ENCODE results near the gene GGA1. TPM values are rescaled to one million over a fixed set of nuclear protein-coding genes. Genes with fewer than 3 reads are reported as not detected.
"Not testable (repeated sequence)": the region's sequence is repeated elsewhere in the genome, so short reads cannot be mapped to it uniquely, and the experiment has no call there.

Gene GGA1
- total RNA-seq, 1 donor from 2014 or later = 33.5 TPM

GRCh38 chr22:37609240-37610152 is 862 bp downstream of the GGA1 start:
- DNase-seq (ENCODE audit: low spot score) = no peak

DNA sequence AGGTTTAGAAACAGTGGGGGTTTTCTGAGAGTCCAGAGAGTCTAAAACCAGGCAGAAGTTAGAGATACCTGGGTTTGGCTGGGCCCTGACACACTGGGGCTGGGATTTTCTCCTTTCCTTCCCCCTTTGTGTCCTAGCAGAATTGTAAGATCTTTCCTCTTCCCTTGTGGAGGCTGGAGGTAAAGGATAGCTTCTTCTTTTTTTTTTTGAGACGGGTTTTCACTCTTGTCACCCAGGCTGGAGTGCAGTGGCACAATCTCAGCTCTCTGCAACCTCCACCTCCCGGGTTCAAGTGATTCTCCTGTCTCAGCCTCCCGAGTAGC is 1.5 kb downstream of the GGA1 start:
- not testable (repeated sequence) for DNase-seq (ENCODE audit: low spot score)

DNA sequence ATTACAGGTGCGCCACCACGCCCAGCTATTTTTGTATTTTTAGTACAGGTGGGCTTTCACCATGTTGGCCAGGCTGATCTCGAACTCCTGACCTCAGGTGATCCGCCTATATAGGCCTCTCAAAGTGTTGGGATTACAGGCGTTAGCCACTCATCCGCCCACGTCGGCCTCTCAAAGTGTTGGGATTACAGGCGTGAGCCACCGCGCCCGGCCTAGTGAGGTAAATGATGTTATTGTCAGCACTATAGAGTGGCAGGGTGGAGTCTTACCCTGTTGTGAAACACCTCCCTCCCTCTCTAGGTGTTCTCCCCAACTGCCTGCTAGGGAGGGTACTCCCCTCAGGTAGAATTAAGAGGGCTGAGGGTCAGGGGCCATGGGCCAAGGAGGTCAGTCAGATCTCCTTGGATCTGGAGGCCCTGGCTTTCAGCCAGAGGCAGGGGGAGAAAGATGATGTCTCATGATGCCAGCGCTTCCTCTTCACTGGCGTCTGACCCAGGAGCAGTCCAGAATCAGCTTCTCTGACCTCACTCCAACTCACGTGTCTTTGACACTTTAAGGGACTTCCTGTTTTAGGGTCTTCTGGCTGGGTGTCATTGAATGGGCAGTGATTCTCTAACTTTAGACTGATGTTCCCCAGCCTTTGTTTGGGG is 2.0 kb downstream of the GGA1 start:
- DNase-seq (ENCODE audit: low spot score) = peak; percentile 42

DNA sequence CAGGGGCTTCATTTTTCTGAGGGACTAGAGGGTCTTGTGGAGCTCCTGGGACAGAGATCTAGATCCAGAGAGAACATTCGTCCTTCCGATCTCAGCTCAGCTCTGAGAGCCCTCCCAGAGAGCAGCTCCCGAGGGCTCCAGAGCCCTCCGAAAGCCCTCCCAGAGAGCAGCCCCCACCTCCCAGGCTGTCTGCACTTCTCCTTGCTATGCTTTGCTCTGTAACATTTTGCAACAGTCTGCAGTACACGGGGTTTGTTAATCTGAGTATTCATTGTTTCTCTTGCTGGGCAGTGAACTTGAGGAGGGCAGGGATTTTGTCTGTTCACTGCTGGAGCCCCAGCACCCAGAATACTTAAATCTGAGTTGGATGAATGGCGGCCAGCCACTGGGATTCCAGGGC is 2.6 kb downstream of the GGA1 start:
- DNase-seq (ENCODE audit: low spot score) = no peak

- DNase-seq (ENCODE audit: low spot score) = no peak
These were observed 7.8 kb downstream of the GGA1 start for GRCh38 chr22:37616201-37617083.

DNA sequence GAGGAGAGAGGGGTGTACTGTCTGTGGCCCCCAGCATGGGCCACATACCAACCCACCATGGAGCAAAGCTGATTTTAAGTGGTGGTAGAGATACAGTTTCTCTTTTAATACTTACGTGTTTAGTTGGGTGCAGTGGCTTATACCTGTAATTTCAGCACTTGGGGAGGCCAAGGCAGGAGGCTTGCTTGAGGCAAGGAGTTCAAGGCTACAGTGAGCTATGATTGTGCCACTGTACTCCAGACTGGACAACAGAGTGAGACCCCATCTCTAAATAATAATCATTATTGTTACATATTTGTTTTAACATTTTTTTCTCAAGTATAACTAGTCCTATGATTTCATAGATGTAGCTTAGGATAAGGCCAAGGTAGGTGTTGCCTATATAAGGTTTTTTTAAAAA is 8.8 kb downstream of the GGA1 start:
- DNase-seq (ENCODE audit: low spot score) = no peak

DNA sequence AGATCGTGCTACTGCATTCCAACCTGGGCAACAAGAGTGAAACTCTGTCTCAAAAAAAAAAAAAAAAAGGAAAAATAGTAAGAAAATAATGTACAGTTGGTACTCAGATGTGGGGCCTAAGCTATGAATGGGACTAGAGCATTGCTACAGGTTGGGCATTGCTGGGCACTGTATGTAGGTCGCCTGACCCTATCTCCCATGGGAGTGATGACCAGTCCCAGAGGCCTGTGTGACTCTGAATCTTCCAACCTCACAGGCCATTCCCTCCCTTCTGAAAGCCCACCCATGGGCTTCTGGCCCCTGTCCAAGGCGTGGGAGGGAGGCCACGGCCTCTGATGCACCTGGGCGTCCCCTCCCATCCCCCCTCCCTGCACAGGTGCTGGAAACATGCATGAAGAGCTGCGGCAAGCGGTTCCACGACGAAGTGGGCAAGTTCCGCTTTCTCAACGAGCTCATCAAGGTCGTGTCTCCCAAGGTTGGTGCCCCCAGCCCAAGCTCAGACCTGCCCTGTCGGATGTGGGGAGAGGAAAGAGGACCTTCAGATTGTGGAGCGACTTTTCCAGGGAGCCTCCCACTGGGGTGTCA is 9.5 kb downstream of the GGA1 start:
- DNase-seq (ENCODE audit: low spot score) = no peak

DNA sequence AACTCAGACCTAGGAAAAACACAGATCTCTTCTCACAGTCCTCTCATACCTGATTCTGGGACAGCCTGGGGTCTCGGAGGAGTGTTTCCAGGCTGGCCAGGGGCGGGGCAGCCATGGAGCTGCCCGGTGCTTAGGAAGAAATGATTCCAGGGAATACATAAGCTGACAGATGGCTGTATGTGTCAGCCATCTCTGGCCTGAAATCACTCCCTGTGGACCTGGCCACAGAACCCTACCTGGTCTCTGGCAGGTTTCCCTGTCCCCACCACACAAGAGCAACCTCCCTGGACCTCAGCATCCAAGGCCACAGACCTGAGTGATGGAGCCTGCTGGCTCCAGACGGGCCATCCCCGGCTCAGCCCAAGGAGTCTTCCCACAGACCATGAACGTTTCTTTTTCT is 10.0 kb downstream of the GGA1 start:
- no peak for DNase-seq (ENCODE audit: low spot score)

GRCh38 chr22:37619991-37620390 is 11.4 kb downstream of the GGA1 start:
- no peak for DNase-seq (ENCODE audit: low spot score)

DNA sequence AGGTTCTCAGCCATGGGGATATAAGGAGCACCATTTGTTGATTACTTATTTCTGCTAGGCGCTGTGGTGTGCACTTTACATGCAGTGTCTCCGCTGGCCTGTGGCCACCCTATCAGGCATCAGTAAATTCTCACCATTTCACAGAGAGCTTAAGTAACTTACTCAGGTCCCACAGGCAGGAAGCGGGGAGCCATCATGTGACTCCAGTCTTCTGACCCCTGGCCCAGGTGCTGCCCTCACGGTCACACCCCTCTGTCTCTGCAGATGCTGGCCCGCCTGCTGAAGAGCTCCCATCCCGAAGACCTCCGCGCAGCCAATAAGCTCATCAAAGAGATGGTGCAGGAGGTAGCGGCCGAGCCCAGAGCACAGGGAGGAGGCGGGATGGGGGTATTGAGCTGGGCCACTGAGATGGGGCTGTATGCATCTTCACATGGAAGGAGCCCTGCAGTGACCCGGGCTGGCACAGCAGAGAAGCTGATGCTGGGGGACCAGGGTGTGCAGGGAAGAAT is 12.8 kb downstream of the GGA1 start:
- no peak for DNase-seq (ENCODE audit: low spot score)

GRCh38 chr22:37623075-37624016 is 14.7 kb downstream of the GGA1 start:
- DNase-seq (ENCODE audit: low spot score) = peak; percentile 72

GRCh38 chr22:37624017-37624365 is 15.4 kb downstream of the GGA1 start:
- DNase-seq (ENCODE audit: low spot score) = no peak

- no peak for DNase-seq (ENCODE audit: low spot score)
These were observed 16.2 kb downstream of the GGA1 start for GRCh38 chr22:37624876-37625275.

DNA sequence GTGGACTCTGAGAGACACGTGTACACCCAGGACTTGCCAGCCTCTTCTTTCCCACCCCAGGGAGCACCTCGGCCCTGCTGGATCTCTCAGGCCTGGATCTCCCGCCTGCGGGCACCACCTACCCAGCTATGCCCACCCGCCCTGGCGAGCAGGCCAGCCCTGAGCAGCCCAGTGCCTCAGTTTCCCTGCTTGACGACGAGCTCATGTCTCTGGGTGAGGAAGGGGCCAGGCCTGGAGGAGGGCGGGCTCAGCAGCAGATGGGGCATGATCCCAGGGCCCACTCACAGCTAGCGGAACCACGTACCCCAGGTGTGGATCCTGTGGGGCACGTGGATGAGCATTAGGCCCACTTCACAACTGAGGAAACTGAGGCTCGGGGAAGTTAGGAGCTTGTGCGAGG is 17.1 kb downstream of the GGA1 start:
- no peak for DNase-seq (ENCODE audit: low spot score)

DNA sequence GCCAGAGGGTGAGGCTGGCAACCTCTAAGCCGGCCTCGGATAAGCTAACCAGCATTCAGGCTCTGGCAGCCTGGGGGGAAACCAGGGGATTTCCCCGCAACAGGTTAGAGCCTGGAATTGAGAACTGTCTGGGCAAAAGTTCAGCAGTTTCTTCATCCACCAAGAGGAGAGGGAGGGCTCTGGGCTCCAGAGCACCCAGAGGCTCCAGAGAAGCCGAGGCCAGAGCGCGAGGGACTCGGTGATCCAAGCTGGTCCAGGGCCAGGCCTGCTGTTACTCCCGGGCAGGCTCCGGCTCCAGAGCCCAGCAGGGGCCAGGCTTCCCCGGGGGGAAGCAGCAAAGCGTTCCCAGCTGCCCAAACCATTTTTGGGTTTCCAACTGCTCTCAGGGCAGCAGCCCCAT is 17.5 kb downstream of the GGA1 start:
- DNase-seq (ENCODE audit: low spot score) = peak; percentile 76

- no peak for DNase-seq (ENCODE audit: low spot score)
These were observed 18.0 kb downstream of the GGA1 start for GRCh38 chr22:37626556-37627075.

- DNase-seq (ENCODE audit: low spot score) = no peak
These were observed 18.5 kb downstream of the GGA1 start for GRCh38 chr22:37627121-37627520.

DNA sequence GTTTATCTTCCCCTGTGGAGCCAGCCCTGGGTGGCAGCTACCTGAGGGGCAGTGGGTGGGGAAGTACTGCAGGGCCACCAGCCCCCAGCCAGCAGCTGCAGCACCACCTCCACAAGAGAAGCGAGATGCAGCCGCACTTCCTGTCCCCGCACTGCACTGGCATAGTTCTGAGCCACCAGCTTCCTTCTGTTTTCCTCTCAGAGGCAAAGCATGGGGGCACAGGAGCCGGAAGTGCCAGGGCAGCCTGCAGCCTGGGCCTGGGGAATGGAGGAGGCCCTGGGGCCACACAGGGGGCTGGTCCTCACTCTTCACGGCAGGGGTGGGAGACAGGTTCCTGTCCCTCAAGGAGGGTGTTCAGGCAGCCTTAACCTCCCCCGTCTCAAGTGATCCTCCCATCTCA is 18.9 kb downstream of the GGA1 start:
- DNase-seq (ENCODE audit: low spot score) = no peak

- DNase-seq (ENCODE audit: low spot score) = no peak
These were observed 20.2 kb downstream of the GGA1 start for GRCh38 chr22:37628830-37629229.

GRCh38 chr22:37629928-37630327 is 21.3 kb downstream of the GGA1 start:
- DNase-seq (ENCODE audit: low spot score) = no peak
